Left hindlimb (tissue), 1 donor: ENCODE results near the gene G6PC1.
"Not testable (repeated sequence)": the region's sequence is repeated elsewhere in the genome, so short reads cannot be mapped to it uniquely, and the experiment has no call there.

Experiments
- DNase-seq: peaks from one replicate; pipeline ENCODE4 v3.0.0-alpha.2; 2018

The G6PC1 gene

DNA sequence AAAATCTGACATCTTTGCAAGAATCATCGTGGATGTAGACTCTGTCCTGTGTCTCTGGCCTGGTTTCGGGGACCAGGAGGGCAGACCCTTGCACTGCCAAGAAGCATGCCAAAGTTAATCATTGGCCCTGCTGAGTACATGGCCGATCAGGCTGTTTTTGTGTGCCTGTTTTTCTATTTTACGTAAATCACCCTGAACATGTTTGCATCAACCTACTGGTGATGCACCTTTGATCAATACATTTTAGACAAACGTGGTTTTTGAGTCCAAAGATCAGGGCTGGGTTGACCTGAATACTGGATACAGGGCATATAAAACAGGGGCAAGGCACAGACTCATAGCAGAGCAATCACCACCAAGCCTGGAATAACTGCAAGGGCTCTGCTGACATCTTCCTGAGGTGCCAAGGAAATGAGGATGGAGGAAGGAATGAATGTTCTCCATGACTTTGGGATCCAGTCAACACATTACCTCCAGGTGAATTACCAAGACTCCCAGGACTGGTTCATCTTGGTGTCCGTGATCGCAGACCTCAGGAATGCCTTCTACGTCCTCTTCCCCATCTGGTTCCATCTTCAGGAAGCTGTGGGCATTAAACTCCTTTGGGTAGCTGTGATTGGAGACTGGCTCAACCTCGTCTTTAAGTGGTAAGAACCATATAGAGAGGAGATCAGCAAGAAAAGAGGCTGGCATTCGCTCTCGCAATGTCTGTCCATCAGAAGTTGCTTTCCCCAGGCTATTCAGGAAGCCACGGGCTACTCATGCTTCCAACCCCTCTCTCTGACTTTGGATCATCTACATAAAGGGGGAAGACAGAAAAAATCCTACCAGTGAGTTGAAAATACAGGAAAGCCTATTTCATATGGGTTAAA, at the start of gene G6PC1:
G6PC1 (plus strand) TSS at position 340 of the 872 bp plus-strand sequence; CDS start at position 418, 78 bp downstream.
- DNase-seq = no peak

GRCh38 chr17:42850954-42851353, 49.6 kb upstream of the G6PC1 start, which contains the start of gene AOC3:
TSS of gene AOC3 (plus strand) at chr17:42851199. CDS start at chr17:42851344, 145 bp downstream.
- no peak for DNase-seq

- not testable (repeated sequence) for DNase-seq
Measured at GRCh38 chr17:42851371-42852240, 49.0 kb upstream of the G6PC1 start.

DNA sequence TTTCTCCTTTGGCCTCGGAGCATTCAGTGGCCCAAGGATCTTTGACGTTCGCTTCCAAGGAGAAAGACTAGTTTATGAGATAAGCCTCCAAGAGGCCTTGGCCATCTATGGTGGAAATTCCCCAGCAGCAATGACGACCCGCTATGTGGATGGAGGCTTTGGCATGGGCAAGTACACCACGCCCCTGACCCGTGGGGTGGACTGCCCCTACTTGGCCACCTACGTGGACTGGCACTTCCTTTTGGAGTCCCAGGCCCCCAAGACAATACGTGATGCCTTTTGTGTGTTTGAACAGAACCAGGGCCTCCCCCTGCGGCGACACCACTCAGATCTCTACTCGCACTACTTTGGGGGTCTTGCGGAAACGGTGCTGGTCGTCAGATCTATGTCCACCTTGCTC, 48.2 kb upstream of the G6PC1 start:
- DNase-seq = no peak

DNA sequence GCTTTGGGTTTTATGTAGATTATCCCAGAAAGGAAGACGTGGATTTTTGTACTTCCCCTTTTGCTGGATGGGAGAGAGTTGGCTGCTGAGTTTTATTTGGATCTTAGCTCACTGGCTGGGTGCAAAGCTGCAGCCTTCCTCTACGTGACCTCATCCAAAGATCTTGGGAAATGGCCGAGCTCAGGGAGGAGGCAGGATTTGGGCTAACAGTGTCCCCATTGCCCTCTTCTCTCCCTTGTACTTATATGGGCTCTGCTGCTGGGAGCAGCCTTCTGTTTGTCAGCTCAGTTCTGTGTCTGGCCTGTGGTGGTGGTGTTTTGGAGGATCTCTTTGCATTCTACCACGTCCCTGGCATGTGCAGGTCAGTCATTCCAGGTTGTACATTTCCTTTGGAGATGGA, 47.6 kb upstream of the G6PC1 start:
- no peak for DNase-seq

GRCh38 chr17:42853597-42853967, 47.0 kb upstream of the G6PC1 start:
- DNase-seq = no peak

DNA sequence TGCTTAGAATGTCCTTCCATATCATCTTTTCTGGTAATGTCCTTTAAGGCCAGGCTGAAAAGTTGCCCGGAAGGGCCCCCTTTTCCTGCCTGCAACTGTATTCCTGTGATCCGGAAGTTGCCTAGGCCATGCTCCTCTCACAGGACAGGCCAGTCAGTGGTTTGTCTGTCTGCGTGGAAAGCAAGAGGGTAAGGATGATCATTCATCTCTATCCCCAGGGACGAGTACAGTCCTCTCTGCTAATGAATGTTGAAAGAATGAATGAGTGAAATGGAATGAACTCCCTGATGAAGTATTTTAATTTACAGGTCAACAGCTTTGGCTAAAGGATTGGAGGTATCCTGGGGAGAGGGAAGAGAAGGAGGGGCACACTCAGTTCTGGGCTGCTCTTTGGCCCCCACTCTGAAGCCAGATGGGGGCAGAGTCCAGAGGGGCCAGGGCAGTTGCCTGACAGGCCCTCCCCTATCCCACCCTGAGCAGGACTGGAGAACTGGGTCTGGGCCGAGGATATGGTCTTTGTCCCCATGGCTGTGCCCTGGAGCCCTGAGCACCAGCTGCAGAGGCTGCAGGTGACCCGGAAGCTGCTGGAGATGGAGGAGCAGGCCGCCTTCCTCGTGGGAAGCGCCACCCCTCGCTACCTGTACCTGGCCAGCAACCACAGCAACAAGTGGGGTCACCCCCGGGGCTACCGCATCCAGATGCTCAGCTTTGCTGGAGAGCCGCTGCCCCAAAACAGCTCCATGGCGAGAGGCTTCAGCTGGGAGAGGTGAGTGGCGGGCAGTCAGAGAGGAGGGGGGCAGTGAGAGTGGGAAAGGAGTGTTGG, 46.4 kb upstream of the G6PC1 start:
- DNase-seq = no peak

- DNase-seq = no peak
Measured at GRCh38 chr17:42855048-42855596, 45.5 kb upstream of the G6PC1 start.

- DNase-seq = not testable (repeated sequence)
Measured at GRCh38 chr17:42856093-42856492, 44.5 kb upstream of the G6PC1 start.

GRCh38 chr17:42856516-42856915, 44.1 kb upstream of the G6PC1 start:
- not testable (repeated sequence) for DNase-seq

DNA sequence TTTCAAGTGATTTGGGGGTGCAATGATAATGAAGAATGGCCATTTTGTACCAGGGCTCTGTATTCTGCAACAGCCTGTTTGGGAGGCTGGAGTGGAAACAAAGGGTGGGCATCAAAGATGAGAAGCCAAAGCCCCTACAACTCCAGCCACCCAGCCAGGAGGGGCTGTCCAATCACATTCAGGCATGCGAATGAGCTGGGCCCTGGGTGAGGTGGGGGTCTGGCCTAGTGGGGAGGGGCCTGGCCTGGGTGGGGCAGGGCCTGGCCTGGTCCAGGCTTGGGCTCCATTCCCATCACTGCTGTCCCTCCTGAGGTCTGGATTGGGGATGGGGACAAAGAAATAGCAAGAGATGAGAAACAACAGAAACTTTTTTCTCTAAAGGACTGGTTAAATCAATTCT, 43.2 kb upstream of the G6PC1 start:
- no peak for DNase-seq

DNA sequence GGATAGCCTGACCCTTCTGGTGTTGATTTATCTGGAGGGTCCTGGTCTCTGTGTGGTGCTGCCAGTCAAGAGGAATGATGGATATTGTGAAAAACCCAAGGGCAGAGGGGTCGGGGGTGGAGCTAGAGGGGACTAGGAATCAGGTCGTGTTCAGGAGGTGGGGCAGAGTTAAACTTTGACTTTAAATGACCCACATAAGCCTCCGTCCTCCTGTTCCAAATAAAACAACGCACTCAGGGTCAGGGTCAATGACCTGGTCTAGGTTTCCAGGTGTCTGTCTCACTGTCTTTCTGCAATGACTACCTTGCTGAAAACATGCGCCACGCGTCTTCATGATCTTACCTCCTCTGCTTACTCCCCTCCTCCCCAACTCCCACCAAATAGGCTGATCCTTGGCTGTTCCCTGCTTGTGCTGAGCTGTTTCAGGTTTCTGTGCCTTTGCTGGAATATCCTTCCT, 34.9 kb upstream of the G6PC1 start:
- DNase-seq = no peak

DNA sequence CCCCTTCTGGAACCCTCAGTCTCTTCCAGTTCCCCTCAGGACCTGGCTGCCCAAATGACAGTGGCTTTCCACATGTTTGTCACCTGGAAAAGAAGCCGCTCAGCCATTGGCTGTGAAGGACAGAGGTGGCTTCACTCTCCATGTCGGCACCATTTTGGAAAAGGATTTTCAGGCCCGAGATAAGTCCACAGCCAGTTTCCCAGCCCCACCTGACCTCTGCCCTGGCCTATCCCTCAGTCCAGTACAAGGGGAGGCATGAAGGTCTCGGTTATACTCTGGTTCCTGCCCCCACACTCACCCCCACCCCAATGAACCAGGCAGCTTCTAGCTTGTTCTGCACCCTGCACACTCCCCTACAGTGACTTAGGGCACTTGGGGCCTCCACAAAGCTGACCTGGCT, 34.4 kb upstream of the G6PC1 start:
- no peak for DNase-seq

GRCh38 chr17:42866631-42867575, 33.7 kb upstream of the G6PC1 start:
- no peak for DNase-seq

GRCh38 chr17:42867694-42868261, 32.8 kb upstream of the G6PC1 start:
- not testable (repeated sequence) for DNase-seq

GRCh38 chr17:42868338-42868737, 32.3 kb upstream of the G6PC1 start:
- no peak for DNase-seq

DNA sequence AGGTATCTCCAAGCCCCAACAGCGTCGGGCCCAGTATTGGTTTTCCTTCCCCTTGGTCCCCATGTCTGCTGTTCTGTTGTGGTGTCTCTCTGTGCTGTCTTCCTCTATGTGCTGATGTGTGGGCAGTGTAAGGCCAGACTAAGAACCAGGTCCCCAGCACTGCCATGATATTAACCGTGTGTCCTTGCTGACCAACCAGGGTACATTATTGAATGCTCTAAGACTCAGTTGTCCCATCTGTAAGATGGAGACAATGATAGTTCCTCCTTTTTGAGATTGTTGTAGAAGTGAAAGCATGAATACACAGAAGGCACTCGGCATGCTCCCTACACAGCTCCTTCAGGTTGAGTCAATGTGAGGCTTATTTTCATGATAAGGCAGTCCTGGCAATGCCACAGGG, 29.0 kb upstream of the G6PC1 start:
- no peak for DNase-seq

DNA sequence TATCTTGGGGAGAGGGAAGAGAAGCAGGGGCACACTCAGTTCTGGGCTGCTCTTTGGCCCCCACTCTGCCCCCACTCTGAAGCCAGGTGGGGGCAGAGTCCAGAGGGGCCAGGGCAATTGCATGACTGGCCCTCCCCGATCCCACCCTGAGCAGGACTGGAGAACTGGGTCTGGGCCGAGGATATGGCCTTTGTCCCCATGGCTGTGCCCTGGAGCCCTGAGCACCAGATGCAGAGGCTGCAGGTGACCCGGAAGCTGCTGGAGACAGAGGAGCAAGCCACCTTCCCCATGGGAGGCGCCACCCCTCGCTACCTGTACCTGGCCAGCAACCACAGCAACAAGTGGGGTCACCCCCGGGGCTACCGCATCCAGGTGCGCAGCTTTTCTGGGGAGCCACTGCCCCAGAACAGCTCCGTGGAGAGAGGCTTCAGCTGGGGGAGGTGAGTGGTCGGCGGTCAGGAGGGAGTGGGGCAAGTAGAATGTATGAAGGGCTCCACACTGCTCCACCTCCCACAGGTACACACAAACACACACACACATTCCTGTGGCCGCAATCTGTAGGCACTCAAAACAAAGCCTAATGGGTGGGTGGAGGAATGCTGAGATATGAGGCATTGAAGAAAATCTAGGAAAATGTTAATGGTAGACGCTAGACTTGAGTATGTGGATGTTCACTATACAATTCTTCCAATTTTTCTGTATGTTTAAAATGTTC, 28.2 kb upstream of the G6PC1 start:
- no peak for DNase-seq

DNA sequence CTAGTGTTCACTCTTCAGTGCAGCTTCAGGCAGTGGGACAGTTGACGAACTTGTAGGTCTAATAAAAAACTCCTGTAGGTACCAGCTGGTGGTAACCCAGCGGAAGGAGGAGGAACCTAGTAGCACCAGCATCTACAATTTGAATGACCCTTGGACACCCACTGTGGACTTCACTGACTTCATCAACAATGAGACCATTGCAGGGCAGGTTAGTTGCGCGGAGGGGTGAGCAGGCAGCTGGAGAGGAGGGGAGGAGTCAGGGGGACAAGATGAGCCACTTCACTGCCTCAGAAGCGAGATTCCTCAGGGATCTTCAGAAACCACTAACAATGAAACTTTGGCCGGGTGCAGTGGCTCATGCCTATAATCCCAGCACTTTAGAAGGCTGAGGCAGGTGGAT, 27.3 kb upstream of the G6PC1 start:
- DNase-seq = no peak
